HUES6 (cell line): ENCODE results near the gene C17orf78.
"Not testable (repeated sequence)": the region's sequence is repeated elsewhere in the genome, so short reads cannot be mapped to it uniquely, and the experiment has no call there.

Source experiments
- H3K27ac ChIP-seq: 2 replicates; pipeline ENCODE4 v1.7.0; 2013; ENCODE audit warnings: low read depth, mild to moderate bottlenecking, low read length, inconsistent platforms
- H3K27me3 ChIP-seq: 2 replicates; pipeline ENCODE4 v1.6.1; 2013; ENCODE audit warnings: low read length; ENCODE audit not compliant: control insufficient read depth, insufficient read depth
- H3K36me3 ChIP-seq: 2 replicates; pipeline ENCODE4 v1.6.1; 2013; ENCODE audit warnings: low read length; ENCODE audit not compliant: control insufficient read depth, insufficient read depth
- H3K4me1 ChIP-seq: 2 replicates; pipeline ENCODE4 v1.6.1; 2013; ENCODE audit warnings: low read length; ENCODE audit not compliant: control insufficient read depth, insufficient read depth
- H3K4me3 ChIP-seq: 2 replicates; pipeline ENCODE4 v1.5.1; 2013; ENCODE audit warnings: low read depth, low read length
- H3K9ac ChIP-seq: one replicate; pipeline ENCODE4 v1.6.1; 2013; ENCODE audit warnings: mild to moderate bottlenecking, low read length
- H3K9me3 ChIP-seq: 2 replicates; pipeline ENCODE4 v1.6.1; 2013; ENCODE audit warnings: low read depth, low read length; ENCODE audit not compliant: control insufficient read depth, insufficient read depth

C17orf78 gene

DNA sequence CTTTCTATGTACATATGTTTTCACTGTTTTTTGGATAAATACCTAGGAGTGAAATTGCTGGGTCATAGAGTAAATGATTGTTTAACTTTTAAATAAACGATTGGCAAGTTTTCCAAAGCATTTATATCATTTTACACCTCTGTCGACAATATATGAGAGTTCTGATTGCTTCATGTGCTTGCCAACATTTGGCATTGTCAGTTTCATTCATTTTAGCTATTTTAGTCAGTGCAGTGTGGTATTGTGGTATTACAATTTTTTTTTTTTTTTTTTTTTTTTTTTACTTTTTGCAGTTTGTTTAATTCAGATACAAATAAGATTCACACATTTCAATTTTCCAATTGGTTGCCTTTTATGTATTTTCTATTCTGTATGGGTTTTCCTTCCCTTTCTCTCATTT lies 56.9 kb downstream of the C17orf78 start:
- Histone ChIP-seq H3K27me3 (no peaks in the 10 kb centered on the region), H3K9me3 (no peaks in the 10 kb centered on the region), H3K4me1 (no peaks in the 10 kb centered on the region), H3K36me3 (peaks cover 31% of the 10 kb centered on the region), H3K27ac (no peak overlapping the region), H3K4me3 (no peak overlapping the region), H3K9ac (no peak overlapping the region)

GRCh38 chr17:37438141-37438540 lies 62.4 kb downstream of the C17orf78 start:
- H3K9me3 ChIP-seq, result no peaks in the 10 kb centered on the region
- no peak overlapping the region for H3K27ac ChIP-seq
- H3K4me3 ChIP-seq, result no peak overlapping the region
- H3K9ac ChIP-seq, result no peak overlapping the region
- peaks cover 49% of the 10 kb centered on the region for H3K36me3 ChIP-seq
- H3K27me3 ChIP-seq, result no peaks in the 10 kb centered on the region
- no peaks in the 10 kb centered on the region for H3K4me1 ChIP-seq

GRCh38 chr17:37440424-37440823 lies 64.6 kb downstream of the C17orf78 start:
- Histone ChIP-seq H3K27ac (no peak overlapping the region), H3K4me1 (no peaks in the 10 kb centered on the region), H3K36me3 (peaks cover 61% of the 10 kb centered on the region), H3K9ac (no peak overlapping the region), H3K9me3 (no peaks in the 10 kb centered on the region), H3K27me3 (no peaks in the 10 kb centered on the region), H3K4me3 (no peak overlapping the region)

DNA sequence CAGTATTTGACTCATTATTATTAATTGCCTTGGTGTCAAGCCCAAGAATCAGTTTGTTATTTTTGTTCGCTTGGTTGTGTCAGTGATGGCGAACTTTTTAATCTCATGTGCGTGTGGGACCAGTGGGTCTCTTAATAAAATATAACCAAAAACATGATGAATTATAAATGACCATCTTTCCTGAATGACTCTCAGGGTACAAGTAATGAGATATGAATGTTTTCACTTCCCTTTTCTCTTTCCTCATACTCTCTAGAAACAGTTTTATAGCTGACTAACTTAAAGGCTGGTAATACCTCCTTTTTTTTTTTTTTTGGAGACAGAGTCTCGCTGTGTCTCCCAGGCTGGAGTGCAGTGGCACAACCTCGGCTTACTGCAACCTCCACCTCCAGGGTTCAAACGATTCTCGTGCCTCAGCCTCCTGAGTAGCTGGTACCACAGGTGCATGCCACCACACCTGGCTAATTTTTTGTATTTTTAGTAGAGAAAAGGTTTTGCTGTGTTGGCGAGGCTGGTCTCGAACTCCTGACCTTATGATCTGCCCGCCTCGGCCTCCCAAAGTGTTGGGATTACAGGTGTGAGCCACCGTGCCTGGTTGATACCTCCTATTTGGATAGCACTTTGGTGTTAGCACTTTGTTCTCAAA lies 65.7 kb downstream of the C17orf78 start:
- H3K9me3 ChIP-seq, H3K27me3 ChIP-seq, H3K4me3 ChIP-seq, H3K4me1 ChIP-seq, H3K9ac ChIP-seq, H3K27ac ChIP-seq: not testable (repeated sequence)
- peaks cover 65% of the 10 kb centered on the region for H3K36me3 ChIP-seq
